HG02759 (cell line): Measurements from ENCODE around the gene PTPN9.
A peak's percentile ranks its signal among the peaks of the same experiment; 100 is the strongest.
"Not testable (repeated sequence)": the region's sequence is repeated elsewhere in the genome, so short reads cannot be mapped to it uniquely, and the experiment has no call there.

Experiments
- ATAC-seq: cut with Tn5 transposase; IDR thresholded peaks from one replicate; pipeline ENCODE4 v1.9.1; 2021; ENCODE audit warnings: mild to moderate bottlenecking, moderate library complexity; ENCODE audit not compliant: unreplicated experiment

The PTPN9 gene

GRCh38 chr15:75583701-75584100 is 4.6 kb upstream of the PTPN9 start:
- ATAC-seq, result no peak

DNA sequence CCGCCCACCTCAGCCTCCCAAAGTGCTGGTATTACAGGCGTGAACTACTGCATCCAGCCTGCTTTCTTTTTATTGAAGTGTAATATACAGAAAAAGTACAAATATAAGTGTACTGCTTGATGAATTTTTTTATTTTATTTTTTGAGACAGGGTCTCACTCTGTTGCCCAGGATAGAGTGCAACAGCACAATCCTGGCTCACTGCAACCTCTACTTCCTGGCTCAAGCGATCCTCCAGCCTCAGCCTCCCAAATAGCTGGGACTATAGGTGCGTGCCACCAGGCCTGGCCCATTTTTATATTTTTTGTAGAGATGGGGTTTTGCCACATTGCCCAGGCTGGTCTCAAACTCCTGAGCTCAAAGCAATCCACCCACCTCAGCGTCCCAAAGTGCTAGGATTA is 3.8 kb upstream of the PTPN9 start:
- not testable (repeated sequence) for ATAC-seq

GRCh38 chr15:75578173-75578947 is 755 bp downstream of the PTPN9 start:
- peak; percentile 56 for ATAC-seq

DNA sequence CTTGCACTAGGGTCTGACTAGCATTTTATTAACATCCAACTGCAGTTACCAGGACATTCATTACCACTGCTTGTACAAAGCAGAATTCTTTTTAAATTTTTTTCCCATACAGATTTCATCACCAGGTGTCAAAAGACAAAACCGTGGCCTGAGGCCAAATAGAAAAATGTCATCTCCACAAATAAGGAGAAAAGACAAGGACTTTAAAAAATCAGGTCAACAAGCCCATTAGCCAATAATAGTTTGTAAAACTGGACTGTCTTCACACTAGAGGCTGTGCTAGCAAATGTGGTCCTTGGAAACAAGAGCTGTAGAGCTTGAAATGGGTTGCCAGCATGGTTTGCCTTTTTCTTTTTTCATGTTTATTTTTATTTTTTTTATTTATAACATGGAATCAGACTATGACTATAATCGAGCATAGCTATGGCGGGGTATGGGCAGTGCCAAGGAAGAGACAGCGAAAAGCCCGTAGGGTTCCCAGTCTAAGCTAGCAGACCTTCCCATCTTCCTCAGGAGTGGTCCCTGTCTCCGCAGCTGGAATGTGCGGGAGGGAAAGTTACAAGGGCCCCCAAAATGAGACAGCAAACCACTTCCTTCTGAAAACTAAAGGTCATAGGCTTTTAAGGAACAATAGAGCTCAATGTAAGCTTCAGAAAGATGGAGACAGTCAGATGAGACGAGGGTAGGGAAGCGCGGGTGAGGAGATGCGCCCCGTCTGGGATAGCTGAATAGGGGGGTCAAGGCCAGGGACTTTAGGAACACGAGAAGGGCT is 1.5 kb downstream of the PTPN9 start:
- ATAC-seq, result no peak

GRCh38 chr15:75573648-75574384 is 5.3 kb downstream of the PTPN9 start:
- no peak for ATAC-seq

DNA sequence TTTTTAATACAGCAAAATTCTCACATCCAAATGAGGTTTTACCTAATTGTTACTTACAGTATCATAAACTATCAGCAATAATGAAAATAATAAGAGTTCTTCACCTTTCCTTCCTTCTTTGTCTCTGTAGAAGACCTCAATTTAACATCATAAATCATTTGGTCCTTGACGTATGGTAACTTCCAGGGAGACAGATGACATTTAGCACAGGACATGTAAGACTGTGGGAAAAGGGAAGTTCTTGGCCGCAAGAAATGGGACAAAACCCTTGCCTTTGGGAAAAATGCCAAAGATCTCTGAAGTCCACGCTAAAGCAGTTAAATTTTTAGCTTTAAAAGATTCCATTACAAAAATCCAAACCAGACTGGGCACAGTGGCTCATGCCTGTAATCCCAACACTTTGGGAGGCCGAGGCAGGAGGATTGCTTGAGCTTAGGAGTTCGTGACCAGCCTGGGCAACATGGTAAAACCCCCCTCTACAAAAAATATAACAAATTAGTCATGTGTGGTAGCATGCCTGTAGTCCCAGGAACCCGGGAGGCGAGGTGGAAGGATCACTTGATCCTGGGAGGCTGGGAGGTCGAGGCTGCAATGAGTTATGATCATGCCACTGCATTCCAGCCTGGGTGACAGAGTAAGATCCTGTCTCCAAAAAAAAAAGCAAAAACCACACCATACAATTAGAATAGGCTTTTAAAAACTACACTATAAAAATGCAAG is 8.8 kb downstream of the PTPN9 start:
- ATAC-seq, result no peak

- ATAC-seq, result no peak
These were observed 13.8 kb downstream of the PTPN9 start for GRCh38 chr15:75565062-75565970.

DNA sequence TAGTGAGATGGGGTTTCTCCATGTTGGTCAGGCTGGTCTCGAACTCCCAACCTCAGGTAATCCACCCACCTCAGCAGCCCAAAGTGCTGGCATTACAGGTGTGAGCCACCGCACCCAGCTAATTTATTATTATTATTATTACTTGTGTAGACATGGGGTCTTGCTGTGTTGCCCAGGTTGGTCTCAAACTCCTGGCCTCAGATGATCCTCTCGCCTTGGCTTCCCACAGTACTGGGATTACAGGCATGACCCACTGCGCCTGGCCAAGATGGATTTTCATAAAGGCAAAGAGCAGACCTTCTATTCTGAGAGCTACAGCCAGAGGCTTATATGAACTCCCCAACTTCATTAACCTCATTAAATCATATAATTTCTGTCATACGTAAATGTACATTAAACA is 17.2 kb downstream of the PTPN9 start:
- ATAC-seq, result no peak

- not testable (repeated sequence) for ATAC-seq
These were observed 19.8 kb downstream of the PTPN9 start for GRCh38 chr15:75559360-75559759.

- ATAC-seq, result not testable (repeated sequence)
These were observed 20.2 kb downstream of the PTPN9 start for GRCh38 chr15:75558955-75559354.

DNA sequence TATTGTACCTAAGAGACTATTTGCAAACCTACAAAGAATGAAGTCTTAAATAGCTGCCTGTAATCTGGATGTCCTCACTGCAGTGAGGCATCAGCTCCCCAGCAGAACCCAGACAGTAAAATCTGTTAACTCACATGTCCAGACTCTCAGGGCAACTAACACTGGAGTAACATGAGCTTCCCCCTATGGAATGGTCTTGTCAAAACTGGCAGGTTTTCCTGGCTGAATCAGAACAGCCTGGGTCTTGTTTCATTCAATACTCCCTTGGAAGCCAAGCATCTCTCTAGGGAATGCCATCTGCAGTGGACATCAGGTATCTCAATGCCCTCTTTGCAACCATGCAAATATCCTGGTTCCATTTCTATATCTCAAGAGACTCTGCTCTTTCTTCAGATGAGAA is 24.4 kb downstream of the PTPN9 start:
- no peak for ATAC-seq

DNA sequence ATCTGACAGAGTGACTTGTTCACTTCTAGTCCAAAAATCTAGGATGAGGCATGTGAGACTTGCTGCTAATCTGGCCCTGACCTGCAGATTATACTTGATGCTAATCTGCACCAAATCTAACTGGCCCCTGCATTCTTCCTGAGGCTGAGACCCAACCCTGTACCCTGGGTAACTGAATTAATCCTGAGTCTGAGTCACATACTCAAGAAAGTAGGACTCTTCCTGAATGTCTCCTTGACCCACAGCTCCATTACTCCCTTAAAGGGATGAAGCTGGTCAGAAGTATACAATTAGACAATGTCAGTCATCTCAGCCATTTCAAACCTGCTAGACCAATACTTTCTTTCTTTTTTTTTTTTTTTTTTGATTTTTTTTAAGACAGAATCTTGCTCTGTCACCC is 25.5 kb downstream of the PTPN9 start:
- ATAC-seq, result no peak

DNA sequence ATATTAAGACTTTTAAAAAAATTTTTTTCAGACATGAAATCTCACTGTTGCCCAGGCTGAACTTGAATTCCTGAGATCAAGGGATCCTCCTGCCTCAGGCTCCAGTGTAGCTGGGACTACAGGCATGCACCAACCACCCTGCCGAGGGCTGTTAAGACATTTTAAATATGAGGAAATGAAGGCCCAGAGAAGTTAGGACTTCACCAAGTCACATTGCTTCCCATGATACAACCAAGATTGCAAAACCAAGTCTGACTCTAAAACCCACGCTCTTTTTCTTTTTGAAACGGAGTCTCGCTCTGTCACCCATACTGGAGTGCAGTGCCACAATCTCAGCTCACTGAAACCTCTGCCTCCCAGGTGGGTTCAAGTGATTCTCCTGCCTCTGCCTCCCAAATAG is 28.0 kb downstream of the PTPN9 start:
- ATAC-seq, result no peak

GRCh38 chr15:75545064-75545463 is 34.1 kb downstream of the PTPN9 start:
- ATAC-seq, result no peak

GRCh38 chr15:75544359-75544758 is 34.8 kb downstream of the PTPN9 start:
- ATAC-seq, result no peak

GRCh38 chr15:75542949-75543545 is 36.1 kb downstream of the PTPN9 start:
- not testable (repeated sequence) for ATAC-seq

- ATAC-seq, result no peak
These were observed 36.7 kb downstream of the PTPN9 start for GRCh38 chr15:75542386-75542797.

DNA sequence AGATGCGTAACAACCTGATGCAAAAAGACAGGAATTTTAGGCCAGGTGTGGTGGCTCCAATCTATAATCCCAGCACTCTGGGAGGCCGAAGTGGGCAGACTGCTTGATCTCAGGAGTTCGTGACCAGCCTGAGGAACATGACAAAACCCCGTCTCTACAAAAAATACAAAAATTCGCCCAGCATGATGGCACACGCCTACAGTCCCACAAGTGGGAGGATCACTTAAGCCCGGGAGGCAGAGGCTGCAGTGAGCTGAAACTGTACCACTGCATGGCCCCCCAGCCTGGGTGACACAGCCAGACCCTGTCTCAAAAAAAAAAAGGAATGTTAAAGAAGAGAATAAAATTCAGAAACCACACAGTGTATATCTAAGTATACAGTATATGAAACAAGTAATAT is 40.7 kb downstream of the PTPN9 start:
- no peak for ATAC-seq

GRCh38 chr15:75533945-75534344 is 45.2 kb downstream of the PTPN9 start:
- no peak for ATAC-seq
